OCI-LY7 (cell line): ENCODE measurements around the gene MYF5. TPM values are rescaled to one million over a fixed set of nuclear protein-coding genes. Genes with fewer than 3 reads are reported as not detected.
"Not testable (repeated sequence)": the region's sequence is repeated elsewhere in the genome, so short reads cannot be mapped to it uniquely, and the experiment has no call there.

Experiments used
- Bru-seq: library from RNA; stranded (reverse); fragments of 400-500 nt; gene quantifications from one replicate; lab custom pipeline; 2021; lab: Mats Ljungman, UMichigan
- BruChase-seq, 2 experiments: library from RNA; stranded (reverse); fragments of 400-500 nt; gene quantifications; one replicate each; lab custom pipeline; 2021; lab: Mats Ljungman, UMichigan
- BruUV-seq: library from RNA; stranded (reverse); fragments of 400-500 nt; replicated peaks from 2 replicates; lab custom pipeline; 2021; lab: Mats Ljungman, UMichigan
- CTCF ChIA-PET: fragments of 300-600 bp; sonication (Branson Sonifier 250); formaldehyde crosslinking; loops from one replicate; lab custom pipeline; 2022; ENCODE audit warnings: antibody characterized with exemption; ENCODE audit not compliant: unreplicated experiment; lab: Charles Lee
- POLR2A ChIA-PET: fragments of 300-600 bp; sonication (Branson Sonifier 250); formaldehyde crosslinking; loops from one replicate; lab custom pipeline; 2022; ENCODE audit warnings: antibody characterized with exemption; lab: Charles Lee
- DNase-seq: peaks from one replicate; pipeline ENCODE4 v3.0.0-alpha.2; 2015; ENCODE audit warnings: low spot score
- H2AFZ ChIP-seq: fragments of 200-600 bp; sonication (generic), shearing (Covaris generic); 2 replicates; pipeline ENCODE4 v1.6.1; 2014; ENCODE audit warnings: mild to moderate bottlenecking, antibody characterized with exemption, low read length, moderate library complexity
- H3K27ac ChIP-seq: fragments of 200-600 bp; sonication (generic); 2 replicates; pipeline ENCODE4 v1.5.1; 2014; ENCODE audit warnings: mixed run types, low read depth, mild to moderate bottlenecking, moderate library complexity, low read length, inconsistent platforms; ENCODE audit not compliant: poor library complexity, severe bottlenecking
- H3K36me3 ChIP-seq: fragments of 200-600 bp; sonication (generic); 2 replicates; pipeline ENCODE4 v1.6.1; 2014; ENCODE audit warnings: mild to moderate bottlenecking, antibody characterized with exemption, low read length, moderate library complexity, mixed read lengths; ENCODE audit not compliant: insufficient read depth
- H3K4me1 ChIP-seq: fragments of 200-600 bp; sonication (generic); 2 replicates; pipeline ENCODE4 v1.5.1; 2014; ENCODE audit warnings: mild to moderate bottlenecking, low read length; ENCODE audit not compliant: insufficient read depth, poor library complexity, severe bottlenecking
- H3K4me2 ChIP-seq: fragments of 200-600 bp; sonication (generic); 2 replicates; pipeline ENCODE4 v1.6.1; 2014; ENCODE audit warnings: mild to moderate bottlenecking, low read length
- H3K4me3 ChIP-seq: fragments of 200-600 bp; sonication (generic); 2 replicates; pipeline ENCODE4 v1.5.1; 2014; ENCODE audit warnings: mild to moderate bottlenecking, low read depth, low read length; ENCODE audit not compliant: poor library complexity, severe bottlenecking
- H3K79me2 ChIP-seq: fragments of 200-600 bp; sonication (generic); 2 replicates; pipeline ENCODE4 v1.6.1; 2016; ENCODE audit warnings: low read depth, mild to moderate bottlenecking, low read length, moderate library complexity, mixed read lengths; ENCODE audit not compliant: insufficient read depth
- H3K9me2 ChIP-seq: fragments of 200-600 bp; sonication (generic); 2 replicates; pipeline ENCODE4 v1.6.1; 2016; ENCODE audit warnings: mild to moderate bottlenecking, low read length, mixed read lengths; ENCODE audit not compliant: insufficient read depth
- H3K9me3 ChIP-seq: fragments of 200-600 bp; sonication (generic); 2 replicates; pipeline ENCODE4 v1.6.1; 2014; ENCODE audit warnings: mild to moderate bottlenecking, mixed run types, low read length, mixed read lengths
- H4K20me1 ChIP-seq: fragments of 200-600 bp; sonication (generic); 2 replicates; pipeline ENCODE4 v1.6.1; 2014; ENCODE audit warnings: mild to moderate bottlenecking, antibody characterized with exemption, low read length, moderate library complexity, mixed read lengths; ENCODE audit not compliant: insufficient read depth
- CTCF ChIP-seq: fragments of 200-600 bp; sonication (generic); conservative IDR thresholded peaks from 2 replicates; pipeline ENCODE4 v1.5.1; 2014; ENCODE audit warnings: mild to moderate bottlenecking, antibody characterized with exemption, low read length, moderate library complexity, mixed read lengths
- EZH2phosphoT487 ChIP-seq: fragments of 200-600 bp; sonication (generic); IDR thresholded peaks from 2 replicates; pipeline ENCODE4 v1.6.1; 2018; ENCODE audit warnings: low read depth, borderline replicate concordance, mild to moderate bottlenecking, mixed run types, antibody characterized with exemption, low read length, moderate library complexity, mixed read lengths
- intact Hi-C: fragments of 100-400 bp; cut with micrococcal nuclease; formaldehyde crosslinking; loops from one replicate; pipeline ENCODE4 v1.10.0; 2022; ENCODE audit not compliant: unreplicated experiment
- long read RNA-seq: library from polyadenylated mRNA; stranded (forward); transcript quantifications from one replicate; pipeline ENCODE4 v2.0.0, GENCODE V29; 2022
- total RNA-seq, 2 experiments: library from RNA; depleted of rRNA in 1 of 2; stranded (reverse); fragments of >200 nt in 1 of 2; shearing (Covaris generic) in 1 of 2; gene quantifications; 2 replicates each; pipeline ENCODE4 v1.2.3, GENCODE V29; 2014 to 2022

MYF5 gene
- total RNA-seq (2014; rRNA removed; shearing (Covaris generic)), result not detected in 2 replicates
- total RNA-seq (2022), result not detected in 2 replicates
- not detected for Bru-seq, nascent RNA
- BruChase-seq, experiment 1, labeled RNA remaining after a 6-hour chase, result not detected
- not detected for BruChase-seq, experiment 2, labeled RNA remaining after a 2-hour chase
- long read RNA-seq, result 0 reads

- no peaks in the 10 kb centered on the region for H3K36me3 ChIP-seq
- no peaks in the 10 kb centered on the region for H3K9me3 ChIP-seq
- no peaks in the 10 kb centered on the region for H3K4me1 ChIP-seq
- no peaks in the 10 kb centered on the region for H3K79me2 ChIP-seq
- no peak within 1 kb of the TSS for H2AFZ ChIP-seq
- ChIA-PET CTCF (no interaction called here), POLR2A (no interaction called here)
- DNase-seq, result no peak
- BruUV-seq, result no TSS peak
- no peaks in the 10 kb centered on the region; the same call in 1 of the 2 replicates for H4K20me1 ChIP-seq
- no peak within 1 kb of the TSS for H3K4me2 ChIP-seq
- no peak within 1 kb of the TSS for H3K4me3 ChIP-seq
- no peak for TF ChIP-seq EZH2phosphoT487
- H3K27ac ChIP-seq, result no peak within 1 kb of the TSS
- intact Hi-C loops, result no loop called here
- H3K9me2 ChIP-seq, result no peaks in the 10 kb centered on the region
Measured at GRCh38 chr12:80716696-80717469, at the start of gene MYF5. MYF5 (plus strand) TSS chr12:80716912; CDS start chr12:80717064, 152 bp downstream.

GRCh38 chr12:80670214-80670613 is 46.5 kb upstream of the MYF5 start:
- Histone ChIP-seq H3K79me2 (no peaks in the 10 kb centered on the region), H3K4me1 (no peaks in the 10 kb centered on the region), H3K27ac (no peak overlapping the region), H3K4me2 (no peak overlapping the region), H2AFZ (no peak overlapping the region), H3K4me3 (no peak overlapping the region), H3K9me2 (no peaks in the 10 kb centered on the region), H3K36me3 (no peaks in the 10 kb centered on the region), H4K20me1 (no peaks in the 10 kb centered on the region), H3K9me3 (no peaks in the 10 kb centered on the region)
- no peak for DNase-seq
- ChIA-PET CTCF (no interaction called here), POLR2A (interaction anchor here (1.0 kb wide), 1 partner anchor 18 kb away, joined by 3 read pairs; no protein-coding TSS in a partner anchor)
- TF ChIP-seq EZH2phosphoT487 (no peak), CTCF (no peak)
- intact Hi-C loops, result no loop called here
- no TSS peak for BruUV-seq

- H3K9me2 ChIP-seq, CTCF ChIA-PET, POLR2A ChIA-PET, H3K4me2 ChIP-seq, H3K9me3 ChIP-seq, H4K20me1 ChIP-seq, H2AFZ ChIP-seq, intact Hi-C loops, BruUV-seq, H3K4me1 ChIP-seq, H3K79me2 ChIP-seq, H3K27ac ChIP-seq, DNase-seq, H3K36me3 ChIP-seq, H3K4me3 ChIP-seq: not testable (repeated sequence)
Measured at GRCh38 chr12:80676042-80676636, 40.6 kb upstream of the MYF5 start.
